NCI-H345 treated with DMSO at 0.1 percent for 48 hours (cell line): Measurements from ENCODE around the gene FAM117B.
"Not testable (repeated sequence)": the region's sequence is repeated elsewhere in the genome, so short reads cannot be mapped to it uniquely, and the experiment has no call there.

Experiments used
- DNase-seq: peaks from one replicate; lab custom pipeline; 2025; ENCODE audit not compliant: unreplicated experiment; lab: John Stamatoyannopoulos, UW

The FAM117B gene

GRCh38 chr2:202636213-202636513, 1.4 kb downstream of the FAM117B start:
- no peak for DNase-seq

- DNase-seq, result no peak
Measured at GRCh38 chr2:202638721-202639120, 4.0 kb downstream of the FAM117B start.

GRCh38 chr2:202639231-202639630, 4.5 kb downstream of the FAM117B start:
- DNase-seq, result no peak

- DNase-seq, result no peak
Measured at GRCh38 chr2:202642567-202642966, 7.8 kb downstream of the FAM117B start.

- no peak for DNase-seq
Measured at GRCh38 chr2:202643012-202643858, 8.5 kb downstream of the FAM117B start.

GRCh38 chr2:202652119-202652518, 17.4 kb downstream of the FAM117B start:
- DNase-seq, result no peak

GRCh38 chr2:202653890-202654289, 19.1 kb downstream of the FAM117B start:
- DNase-seq, result no peak

- DNase-seq, result no peak
Measured at GRCh38 chr2:202657876-202658275, 23.1 kb downstream of the FAM117B start.

- no peak for DNase-seq
Measured at GRCh38 chr2:202660796-202661195, 26.0 kb downstream of the FAM117B start.

- DNase-seq, result no peak
Measured at GRCh38 chr2:202669841-202670240, 35.1 kb downstream of the FAM117B start.

GRCh38 chr2:202671317-202672035, 36.7 kb downstream of the FAM117B start:
- DNase-seq, result no peak

- not testable (repeated sequence) for DNase-seq
Measured at GRCh38 chr2:202675097-202675496, 40.3 kb downstream of the FAM117B start.

GRCh38 chr2:202679980-202680379, 45.2 kb downstream of the FAM117B start:
- no peak for DNase-seq

- no peak for DNase-seq
Measured at GRCh38 chr2:202680512-202680911, 45.7 kb downstream of the FAM117B start.

- DNase-seq, result no peak
Measured at GRCh38 chr2:202681688-202682205, 47.0 kb downstream of the FAM117B start.

GRCh38 chr2:202682274-202682673, 47.5 kb downstream of the FAM117B start:
- DNase-seq, result no peak

GRCh38 chr2:202687276-202687675, 52.5 kb downstream of the FAM117B start:
- no peak for DNase-seq

GRCh38 chr2:202689459-202689858, 54.7 kb downstream of the FAM117B start:
- DNase-seq, result no peak

GRCh38 chr2:202689898-202690297, 55.1 kb downstream of the FAM117B start:
- no peak for DNase-seq

GRCh38 chr2:202690321-202690900, 55.6 kb downstream of the FAM117B start:
- DNase-seq, result no peak

GRCh38 chr2:202693503-202693902, 58.7 kb downstream of the FAM117B start:
- DNase-seq, result no peak

- DNase-seq, result no peak
Measured at GRCh38 chr2:202695166-202695565, 60.4 kb downstream of the FAM117B start.
